H9 (cell line): ENCODE results near the gene IL18R1. TPM values are rescaled to one million over a fixed set of nuclear protein-coding genes. Genes with fewer than 3 reads are reported as not detected.

ENCODE experiments used
- DNase-seq: peaks from one replicate; pipeline ENCODE4 v3.0.0-alpha.2; 2017
- H2AFZ ChIP-seq: one replicate; pipeline ENCODE4 v1.6.1; 2013; ENCODE audit warnings: mild to moderate bottlenecking, low read length, control low read depth, moderate library complexity
- H2AK5ac ChIP-seq: 2 replicates; pipeline ENCODE4 v1.6.1; 2013; ENCODE audit warnings: low read length, control low read depth, mixed read lengths; ENCODE audit not compliant: insufficient read length
- H2BK120ac ChIP-seq: one replicate; pipeline ENCODE4 v1.6.1; 2013; ENCODE audit warnings: low read depth, mild to moderate bottlenecking, low read length, control low read depth, inconsistent platforms; ENCODE audit not compliant: poor library complexity, severe bottlenecking
- H2BK12ac ChIP-seq: 2 replicates; pipeline ENCODE4 v1.6.1; 2013; ENCODE audit warnings: low read length, control low read depth, mixed read lengths, low read depth; ENCODE audit not compliant: insufficient read length
- H2BK15ac ChIP-seq: 2 replicates; pipeline ENCODE4 v1.6.1; 2013; ENCODE audit warnings: low read depth, low read length, control low read depth
- H2BK20ac ChIP-seq: one replicate; pipeline ENCODE4 v1.6.1; 2013; ENCODE audit warnings: low read depth, mild to moderate bottlenecking, low read length, control low read depth, inconsistent platforms; ENCODE audit not compliant: poor library complexity, severe bottlenecking
- H2BK5ac ChIP-seq: 2 replicates; pipeline ENCODE4 v1.6.1; 2013; ENCODE audit warnings: low read length, control low read depth, mixed read lengths; ENCODE audit not compliant: insufficient read length
- H3K14ac ChIP-seq: 2 replicates; pipeline ENCODE4 v1.6.1; 2013; ENCODE audit warnings: low read length, control low read depth; ENCODE audit not compliant: insufficient read depth
- H3K18ac ChIP-seq: 2 replicates; pipeline ENCODE4 v1.6.1; 2013; ENCODE audit warnings: low read depth, mild to moderate bottlenecking, mixed read lengths, low read length, control low read depth; ENCODE audit not compliant: insufficient read length
- H3K23ac ChIP-seq: 2 replicates; pipeline ENCODE4 v1.6.1; 2013; ENCODE audit warnings: low read length, control low read depth, mixed read lengths, low read depth; ENCODE audit not compliant: insufficient read length
- H3K23me2 ChIP-seq: 2 replicates; pipeline ENCODE4 v1.6.1; 2013; ENCODE audit warnings: low read depth, mild to moderate bottlenecking, mixed read lengths, low read length, control low read depth; ENCODE audit not compliant: insufficient read length, poor library complexity, severe bottlenecking
- H3K27ac ChIP-seq: 2 replicates; pipeline ENCODE4 v1.5.1; 2013; ENCODE audit warnings: low read length, control low read depth, mixed read lengths, low read depth; ENCODE audit not compliant: insufficient read length
- H3K27me3 ChIP-seq: 2 replicates; pipeline ENCODE4 v1.6.1; 2013; ENCODE audit warnings: low read length, control low read depth, inconsistent platforms; ENCODE audit not compliant: insufficient read depth
- H3K4ac ChIP-seq: 2 replicates; pipeline ENCODE4 v1.6.1; 2013; ENCODE audit warnings: low read depth, mild to moderate bottlenecking, control low read depth, inconsistent platforms, low read length, moderate library complexity
- H3K4me1 ChIP-seq: 2 replicates; pipeline ENCODE4 v1.6.1; 2013; ENCODE audit warnings: low read length, control low read depth, inconsistent platforms; ENCODE audit not compliant: insufficient read depth
- H3K4me2 ChIP-seq: 2 replicates; pipeline ENCODE4 v1.6.1; 2013; ENCODE audit warnings: low read length, control low read depth, mixed read lengths; ENCODE audit not compliant: insufficient read length, insufficient read depth
- H3K56ac ChIP-seq: 2 replicates; pipeline ENCODE4 v1.6.1; 2013; ENCODE audit warnings: low read depth, mild to moderate bottlenecking, mixed read lengths, low read length, control low read depth; ENCODE audit not compliant: insufficient read length
- H3K79me1 ChIP-seq: 2 replicates; pipeline ENCODE4 v1.6.1; 2013; ENCODE audit warnings: low read depth, mild to moderate bottlenecking, moderate library complexity, low read length, control low read depth, inconsistent platforms; ENCODE audit not compliant: insufficient read depth, poor library complexity, severe bottlenecking
- H3K79me2 ChIP-seq: 2 replicates; pipeline ENCODE4 v1.6.1; 2013; ENCODE audit warnings: low read length, control low read depth, inconsistent platforms; ENCODE audit not compliant: insufficient read depth
- H3K9ac ChIP-seq: 2 replicates; pipeline ENCODE4 v1.6.1; 2013; ENCODE audit warnings: low read length, control low read depth, mixed read lengths; ENCODE audit not compliant: insufficient read length; ENCODE audit errors: extremely low read depth
- H3K9me3 ChIP-seq: one replicate; pipeline ENCODE4 v1.6.1; 2013; ENCODE audit warnings: low read depth, low read length, inconsistent platforms; ENCODE audit not compliant: control insufficient read depth
- H3T11ph ChIP-seq: one replicate; pipeline ENCODE4 v1.6.1; 2013; ENCODE audit warnings: mild to moderate bottlenecking, low read length, control low read depth, inconsistent platforms
- H4K20me1 ChIP-seq: one replicate; pipeline ENCODE4 v1.6.1; 2013; ENCODE audit not compliant: control insufficient read depth, insufficient read length, insufficient read depth
- H4K5ac ChIP-seq: 2 replicates; pipeline ENCODE4 v1.6.1; 2013; ENCODE audit warnings: low read depth, mild to moderate bottlenecking, mixed read lengths, low read length, control low read depth; ENCODE audit not compliant: insufficient read length
- H4K8ac ChIP-seq: replicated peaks from 2 replicates; pipeline ENCODE4 v1.6.1; 2013; ENCODE audit warnings: low read length, control low read depth, mixed read lengths, low read depth; ENCODE audit not compliant: insufficient read length
- H4K91ac ChIP-seq: 2 replicates; pipeline ENCODE4 v1.6.1; 2013; ENCODE audit warnings: low read depth, mild to moderate bottlenecking, moderate library complexity, mixed read lengths, low read length, control low read depth; ENCODE audit not compliant: insufficient read length
- H3K27ac Mint-ChIP-seq, 3 experiments: 2 replicates in 2 of 3; 3 replicates in 1 of 3; pipeline ENCODE4 v1.8.0; 2020 to 2021; ENCODE audit warnings: mixed read lengths in 3 of 3, mild to moderate bottlenecking in 1 of 3, moderate library complexity in 1 of 3
- H3K27me3 Mint-ChIP-seq: 2 replicates; pipeline ENCODE4 v1.8.0; 2021; ENCODE audit warnings: low read depth, mild to moderate bottlenecking, moderate library complexity, mixed read lengths
- H3K36me3 Mint-ChIP-seq, 3 experiments: 2 replicates in 2 of 3; 3 replicates in 1 of 3; pipeline ENCODE4 v1.8.0; 2020 to 2021; ENCODE audit warnings: low read depth in 3 of 3, mixed read lengths in 3 of 3; ENCODE audit not compliant: insufficient read depth in 1 of 3
- H3K4me1 Mint-ChIP-seq, 2 experiments: 2 replicates each; pipeline ENCODE4 v1.8.0; 2020; ENCODE audit warnings: mixed read lengths in 2 of 2
- H3K4me3 Mint-ChIP-seq, 2 experiments: 2 replicates in 1 of 2; 3 replicates in 1 of 2; pipeline ENCODE4 v1.8.0; 2020 to 2021; ENCODE audit warnings: mild to moderate bottlenecking in 2 of 2, mixed read lengths in 2 of 2, moderate library complexity in 1 of 2
- H3K9me3 Mint-ChIP-seq, 2 experiments: 2 replicates in 1 of 2; 3 replicates in 1 of 2; pipeline ENCODE4 v1.8.0; 2020; ENCODE audit warnings: mild to moderate bottlenecking in 2 of 2, mixed read lengths in 2 of 2, moderate library complexity in 1 of 2
- WGBS: extraction: QIAGEN DNeasy Blood & Tissue Kit; methylation state at CpG from one replicate; pipeline ENCODE4 v1.1.7; 2013; ENCODE audit warnings: missing lambda C conversion rate, low lambda C conversion rate, mixed read lengths; ENCODE audit not compliant: insufficient read length; ENCODE audit errors: extremely low coverage; 5-methylcytosine and 5-hydroxymethylcytosine counted together
- total RNA-seq: library from RNA; stranded (reverse); gene quantifications from 2 replicates; pipeline ENCODE4 v1.2.1, GENCODE V29; 2021
- TF ChIP-seq, protein P1 (sequence below): fragments of 200-600 bp; sonication (generic); conservative IDR thresholded peaks from 3 replicates; pipeline ENCODE4 v1.8.0; 2021; ENCODE audit warnings: antibody characterized with exemption, mild to moderate bottlenecking

IL18R1 gene
- total RNA-seq, 1 experiment from 2014 or later = not detected

- Histone ChIP-seq H3K18ac (no peak overlapping the region), H2BK15ac (no peak overlapping the region), H3K79me2 (no peaks in the 10 kb centered on the region), H2BK5ac (no peak overlapping the region), H3K9ac (no peak overlapping the region), H2BK12ac (no peak overlapping the region), H3K14ac (no peak overlapping the region), H4K8ac (no peak overlapping the region), H3K27me3 (no peaks in the 10 kb centered on the region), H2AFZ (no peak overlapping the region), H2AK5ac (no peak overlapping the region), H3K23ac (no peak overlapping the region), H3K23me2 (no peaks in the 10 kb centered on the region), H2BK20ac (no peak overlapping the region), H3K4ac (no peak overlapping the region), H3K27ac (no peak overlapping the region), H3K79me1 (no peaks in the 10 kb centered on the region), H2BK120ac (no peak overlapping the region), H3K9me3 (no peaks in the 10 kb centered on the region), H3T11ph (no peak overlapping the region), H4K91ac (no peak overlapping the region), H4K5ac (no peak overlapping the region), H4K20me1 (no peaks in the 10 kb centered on the region), H3K56ac (no peak overlapping the region), H3K4me2 (no peak overlapping the region), H3K4me1 (no peaks in the 10 kb centered on the region)
- no peak overlapping the region for H3K27ac Mint-ChIP-seq
- H3K36me3 Mint-ChIP-seq = no peaks in the 10 kb centered on the region
- no peak overlapping the region for H3K4me3 Mint-ChIP-seq
- no peak for DNase-seq
- peaks cover 7 to 16% of the 10 kb centered on the region in 2 experiments; a peak in 4 of 5 replicates for H3K9me3 Mint-ChIP-seq
- no CpG with 5 or more reads among the region's 2 CpGs for WGBS
- peaks cover 18% of the 10 kb centered on the region for H3K27me3 Mint-ChIP-seq
- TF ChIP-seq, protein P1, sequence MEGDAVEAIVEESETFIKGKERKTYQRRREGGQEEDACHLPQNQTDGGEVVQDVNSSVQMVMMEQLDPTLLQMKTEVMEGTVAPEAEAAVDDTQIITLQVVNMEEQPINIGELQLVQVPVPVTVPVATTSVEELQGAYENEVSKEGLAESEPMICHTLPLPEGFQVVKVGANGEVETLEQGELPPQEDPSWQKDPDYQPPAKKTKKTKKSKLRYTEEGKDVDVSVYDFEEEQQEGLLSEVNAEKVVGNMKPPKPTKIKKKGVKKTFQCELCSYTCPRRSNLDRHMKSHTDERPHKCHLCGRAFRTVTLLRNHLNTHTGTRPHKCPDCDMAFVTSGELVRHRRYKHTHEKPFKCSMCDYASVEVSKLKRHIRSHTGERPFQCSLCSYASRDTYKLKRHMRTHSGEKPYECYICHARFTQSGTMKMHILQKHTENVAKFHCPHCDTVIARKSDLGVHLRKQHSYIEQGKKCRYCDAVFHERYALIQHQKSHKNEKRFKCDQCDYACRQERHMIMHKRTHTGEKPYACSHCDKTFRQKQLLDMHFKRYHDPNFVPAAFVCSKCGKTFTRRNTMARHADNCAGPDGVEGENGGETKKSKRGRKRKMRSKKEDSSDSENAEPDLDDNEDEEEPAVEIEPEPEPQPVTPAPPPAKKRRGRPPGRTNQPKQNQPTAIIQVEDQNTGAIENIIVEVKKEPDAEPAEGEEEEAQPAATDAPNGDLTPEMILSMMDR = no peak
- no peaks in the 10 kb centered on the region for H3K4me1 Mint-ChIP-seq
Observed at GRCh38 chr2:102418421-102418961, 62.9 kb downstream of the IL18R1 start.
